OCI-LY3 (cell line): Measurements from ENCODE around the gene MAGI2.
"Not testable (repeated sequence)": the region's sequence is repeated elsewhere in the genome, so short reads cannot be mapped to it uniquely, and the experiment has no call there.

Experiments used
- EZH2phosphoT487 ChIP-seq: fragments of 200-600 bp; shearing (Covaris generic); IDR thresholded peaks from 2 replicates; pipeline ENCODE4 v1.6.1; 2018; ENCODE audit warnings: antibody characterized with exemption, mixed run types, low read depth
- TF ChIP-seq, protein P1 (sequence below): fragments of 200-600, 300-600 bp; sonication (generic); IDR thresholded peaks from 2 replicates; pipeline ENCODE4 v1.5.1; 2014; ENCODE audit warnings: antibody characterized with exemption, low read length, low read depth

GRCh38 chr7:78322231-78322630 is 1131.2 kb downstream of the MAGI2 start:
- TF ChIP-seq, protein P1, sequence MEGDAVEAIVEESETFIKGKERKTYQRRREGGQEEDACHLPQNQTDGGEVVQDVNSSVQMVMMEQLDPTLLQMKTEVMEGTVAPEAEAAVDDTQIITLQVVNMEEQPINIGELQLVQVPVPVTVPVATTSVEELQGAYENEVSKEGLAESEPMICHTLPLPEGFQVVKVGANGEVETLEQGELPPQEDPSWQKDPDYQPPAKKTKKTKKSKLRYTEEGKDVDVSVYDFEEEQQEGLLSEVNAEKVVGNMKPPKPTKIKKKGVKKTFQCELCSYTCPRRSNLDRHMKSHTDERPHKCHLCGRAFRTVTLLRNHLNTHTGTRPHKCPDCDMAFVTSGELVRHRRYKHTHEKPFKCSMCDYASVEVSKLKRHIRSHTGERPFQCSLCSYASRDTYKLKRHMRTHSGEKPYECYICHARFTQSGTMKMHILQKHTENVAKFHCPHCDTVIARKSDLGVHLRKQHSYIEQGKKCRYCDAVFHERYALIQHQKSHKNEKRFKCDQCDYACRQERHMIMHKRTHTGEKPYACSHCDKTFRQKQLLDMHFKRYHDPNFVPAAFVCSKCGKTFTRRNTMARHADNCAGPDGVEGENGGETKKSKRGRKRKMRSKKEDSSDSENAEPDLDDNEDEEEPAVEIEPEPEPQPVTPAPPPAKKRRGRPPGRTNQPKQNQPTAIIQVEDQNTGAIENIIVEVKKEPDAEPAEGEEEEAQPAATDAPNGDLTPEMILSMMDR: not testable (repeated sequence)
- not testable (repeated sequence) for TF ChIP-seq EZH2phosphoT487
